Stomach (tissue), 9 donors: Measurements from ENCODE around the gene PAQR5. TPM values are rescaled to one million over a fixed set of nuclear protein-coding genes. Genes with fewer than 3 reads are reported as not detected.

ENCODE experiments used
- DNase-seq, 2 donors: peaks; one replicate each; pipeline versions ENCODE4 v3.0.0 to v3.0.0-alpha.2; 2013 to 2019
- H3K27ac ChIP-seq, 5 donors: fragments of 200-600 bp in 4 of 5; sonication (generic) in 4 of 5; one replicate each; pipeline ENCODE4 v1.5.1; 2013 to 2019; ENCODE audit warnings: mild to moderate bottlenecking in 1 of 5, moderate library complexity in 1 of 5
- H3K27me3 ChIP-seq, 3 donors: fragments of 200-600 bp; sonication (generic); one replicate each; pipeline ENCODE4 v1.5.1; 2017 to 2019; ENCODE audit warnings: mixed run types in 1 of 3
- H3K36me3 ChIP-seq, 4 donors: fragments of 200-600 bp; sonication (generic); 1 replicate in 3 of 4; 2 replicates in 1 of 4; pipeline ENCODE4 v1.5.1; 2016 to 2019
- H3K4me1 ChIP-seq, 4 donors: fragments of 200-600 bp; sonication (generic); one replicate each; pipeline ENCODE4 v1.5.1; 2016 to 2019
- H3K4me3 ChIP-seq, 4 donors: fragments of 200-600 bp; sonication (generic) in 3 of 4; one replicate each; pipeline ENCODE4 v1.5.1; 2016 to 2019; ENCODE audit warnings: mild to moderate bottlenecking in 1 of 4
- H3K9me3 ChIP-seq, 4 donors: fragments of 200-600 bp; sonication (generic); one replicate each; pipeline ENCODE4 v1.5.1; 2016 to 2019
- CTCF ChIP-seq, 7 experiments: fragments of 450-650 bp in 4 of 7; fragments of 200-600 bp in 3 of 7; sonication (generic) in 3 of 7; IDR thresholded peaks; one replicate each; pipeline ENCODE4 v1.5.1; 2016 to 2019; ENCODE audit warnings: antibody characterized with exemption in 7 of 7, control low read depth in 2 of 7, mild to moderate bottlenecking in 1 of 7
- EP300 ChIP-seq: sonication (generic); formaldehyde crosslinking; IDR thresholded peaks from one replicate; pipeline ENCODE4 v1.6.1; 2017; ENCODE audit warnings: antibody characterized with exemption
- POLR2A ChIP-seq, 4 donors: fragments of 450-650 bp; IDR thresholded peaks; one replicate each; pipeline ENCODE4 v1.6.1; 2016; ENCODE audit warnings: antibody characterized with exemption in 4 of 4, control low read depth in 2 of 4, mild to moderate bottlenecking in 1 of 4, moderate library complexity in 1 of 4
- POLR2AphosphoS5 ChIP-seq, 3 donors: sonication (generic); formaldehyde crosslinking; IDR thresholded peaks; one replicate each; pipeline ENCODE4 v1.6.1; 2016; ENCODE audit warnings: antibody characterized with exemption in 3 of 3
- WGBS, 5 donors: extraction: QIAGEN DNeasy Blood & Tissue Kit in 3 of 5; methylation state at CpG; one replicate each; pipeline versions ENCODE4 v1.1.5 to v1.1.7; 2013 to 2018; 5-methylcytosine and 5-hydroxymethylcytosine counted together
- intact Hi-C: fragments of 100-400 bp; cut with DNase I; formaldehyde crosslinking; loops from one replicate; pipeline ENCODE4 v1.15.1; 2023; ENCODE audit warnings: low total_unique reads
- polyA plus RNA-seq, 3 donors: library from polyadenylated mRNA; stranded (reverse); fragments of 200-250 nt; gene quantifications; one replicate each; pipeline ENCODE4 v1.2.3, GENCODE V29; 2013
- total RNA-seq, 5 donors: library from RNA; depleted of rRNA; stranded (reverse); fragments of >200 nt; gene quantifications; one replicate each; pipeline versions ENCODE4 v1.1.0 to v1.2.3, GENCODE V29; 2014 to 2016
- donor health status: healthy with polysubstance abuse.
- donor health status: Bipolar disorder and iron deficiency.
- donor health status: healthy.

Gene PAQR5
- total and polyA plus RNA-seq, 8 donors, result 3.6 to 37.9 (median 7.5) TPM; not detected in 1

DNA sequence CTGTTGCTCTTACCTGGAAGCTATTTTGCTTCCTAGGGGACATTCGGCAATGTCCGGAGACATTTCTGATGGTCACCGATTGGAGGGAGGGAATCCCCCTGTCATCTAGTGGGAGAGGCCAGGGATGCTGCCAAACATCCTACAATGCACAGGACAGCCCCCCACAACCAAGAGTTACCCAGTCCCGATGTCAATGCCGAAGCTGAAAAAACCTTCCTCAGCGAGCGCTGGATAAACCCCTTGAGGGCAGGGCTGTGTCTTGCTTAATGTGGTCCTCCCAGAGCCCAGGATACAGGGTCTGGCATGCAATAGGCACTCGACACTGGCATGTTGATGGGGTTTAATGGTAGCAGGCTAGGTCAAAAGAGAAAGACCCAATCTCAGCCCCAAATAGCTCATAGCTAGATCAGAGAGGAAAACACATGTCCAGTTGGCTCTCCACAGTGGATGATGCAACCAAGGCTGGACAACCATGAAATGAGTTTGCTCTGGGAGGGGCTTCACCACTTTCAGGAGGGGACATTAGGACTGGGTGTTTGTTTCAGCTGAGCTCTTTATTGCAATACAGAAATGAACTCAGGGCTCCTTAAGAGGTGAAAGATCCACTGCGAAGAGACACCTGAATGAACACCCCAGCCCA is 16.5 kb upstream of the PAQR5 start:
- Histone ChIP-seq H3K27ac (no peak overlapping the region), H3K9me3 (no peaks in the 10 kb centered on the region), H3K4me1 (no peaks in the 10 kb centered on the region)

GRCh38 chr15:69285834-69286233 is 12.9 kb upstream of the PAQR5 start:
- no peaks in the 10 kb centered on the region for H3K9me3 ChIP-seq
- H3K27ac ChIP-seq, result no peak overlapping the region
- TF ChIP-seq CTCF (IDR thresholded peaks at IDR 0.05) (no peak), POLR2AphosphoS5 (IDR thresholded peaks at IDR 0.05) (no peak), POLR2A (IDR thresholded peaks at IDR 0.05) (no peak), EP300 (no peak)
- no peak for DNase-seq
- H3K4me3 ChIP-seq, result no peak overlapping the region
- 93 to 97% (median 95%) methylated on average over 12 of the region's 12 CpGs for WGBS, 5 donors
- H3K4me1 ChIP-seq, result peaks cover 0 to 20% (median 14%) of the 10 kb centered on the region in 4 donors
- no peaks in the 10 kb centered on the region for H3K36me3 ChIP-seq
- no peaks in the 10 kb centered on the region for H3K27me3 ChIP-seq
- intact Hi-C loops, result no loop called here

More for the DNA sequence above, 16.5 kb upstream of the PAQR5 start:
- intact Hi-C loops, result no loop called here
- TF ChIP-seq CTCF (IDR thresholded peaks at IDR 0.05) (no peak), EP300 (no peak), POLR2A (IDR thresholded peaks at IDR 0.05) (no peak), POLR2AphosphoS5 (IDR thresholded peaks at IDR 0.05) (no peak)
- H3K4me3 ChIP-seq, result no peak overlapping the region
- no peaks in the 10 kb centered on the region for H3K36me3 ChIP-seq
- WGBS, 5 donors, result 84 to 97% (median 88%) methylated on average over 5 to 9 of the region's 9 CpGs
- no peak for DNase-seq
- H3K27me3 ChIP-seq, result peaks cover 0 to 6% (median 0%) of the 10 kb centered on the region in 3 donors

- H3K4me3 ChIP-seq, result no peak overlapping the region
- TF ChIP-seq CTCF (IDR thresholded peaks at IDR 0.05), result no peak
- no peak for TF ChIP-seq POLR2A (IDR thresholded peaks at IDR 0.05)
- TF ChIP-seq POLR2AphosphoS5 (IDR thresholded peaks at IDR 0.05), result no peak
- TF ChIP-seq EP300, result no peak
- 85 to 91% (median 87%) methylated on average over 7 of the region's 7 CpGs for WGBS, 5 donors
- H3K27ac ChIP-seq, result no peak overlapping the region
- H3K27me3 ChIP-seq, result no peaks in the 10 kb centered on the region
- DNase-seq, result no peak
- H3K9me3 ChIP-seq, result no peaks in the 10 kb centered on the region
- H3K4me1 ChIP-seq, result peaks cover 0 to 23% (median 14%) of the 10 kb centered on the region in 4 donors
- no peaks in the 10 kb centered on the region for H3K36me3 ChIP-seq
- intact Hi-C loops, result no loop called here
These were observed 10.7 kb upstream of the PAQR5 start for GRCh38 chr15:69288011-69288410.

DNA sequence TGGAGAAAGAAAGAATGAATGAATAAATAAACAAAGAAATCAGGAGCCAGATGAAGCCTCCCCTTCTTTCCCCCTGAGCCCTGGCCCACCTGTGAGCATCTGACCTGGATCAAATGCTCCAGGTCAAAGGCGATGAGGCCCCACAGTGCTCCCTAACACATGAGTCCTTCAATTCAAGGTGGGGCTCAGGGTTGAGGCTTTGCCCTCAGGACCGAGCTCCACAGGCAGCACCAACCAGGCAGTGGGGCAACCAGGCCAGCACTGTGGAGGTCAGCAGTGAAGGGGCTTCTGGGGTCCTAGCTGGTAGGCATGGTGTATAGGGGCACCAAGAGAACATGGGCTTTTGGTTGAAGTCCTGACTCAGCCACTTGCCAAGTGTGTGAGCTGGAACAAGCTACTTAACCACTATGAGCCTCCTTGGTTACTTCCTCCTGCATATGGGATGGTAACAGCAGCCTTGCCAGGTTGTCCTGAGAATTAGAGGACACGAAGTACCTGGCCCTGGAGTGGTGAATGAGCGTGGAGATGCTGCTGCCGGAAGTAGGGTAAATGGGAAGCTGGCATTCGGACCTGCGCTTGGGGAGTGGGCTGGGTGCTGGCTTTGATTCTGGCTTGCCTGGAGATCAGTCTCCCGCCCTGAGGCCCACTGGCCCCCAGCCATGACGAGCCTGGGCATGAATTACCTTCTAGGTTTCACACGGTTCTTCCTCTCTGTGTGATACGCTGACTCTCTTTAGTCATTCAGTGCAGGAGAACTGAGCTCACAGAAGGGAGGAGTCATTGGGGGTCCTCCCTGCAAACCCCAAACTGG is 10.0 kb upstream of the PAQR5 start:
- Histone ChIP-seq H3K4me3 (no peak overlapping the region), H3K27me3 (no peaks in the 10 kb centered on the region), H3K27ac (no peak overlapping the region), H3K9me3 (no peaks in the 10 kb centered on the region), H3K36me3 (no peaks in the 10 kb centered on the region), H3K4me1 (peaks cover 0 to 23% (median 14%) of the 10 kb centered on the region in 4 donors)
- intact Hi-C loops, result no loop called here
- TF ChIP-seq EP300, result no peak
- no peak for TF ChIP-seq POLR2AphosphoS5 (IDR thresholded peaks at IDR 0.05)
- no peak for TF ChIP-seq POLR2A (IDR thresholded peaks at IDR 0.05)
- no peak for TF ChIP-seq CTCF (IDR thresholded peaks at IDR 0.05)
- DNase-seq, result no peak
- 81 to 90% (median 83%) methylated on average over 9 to 11 of the region's 11 CpGs for WGBS, 5 donors
